ENCODE measurements around the gene HIPK2. TPM values are rescaled to one million over a fixed set of nuclear protein-coding genes. Genes with fewer than 3 reads are reported as not detected.

HIPK2 gene
- total and polyA plus RNA-seq, 7 donors: 2.4 to 15.7 (median 7.9) TPM

DNA sequence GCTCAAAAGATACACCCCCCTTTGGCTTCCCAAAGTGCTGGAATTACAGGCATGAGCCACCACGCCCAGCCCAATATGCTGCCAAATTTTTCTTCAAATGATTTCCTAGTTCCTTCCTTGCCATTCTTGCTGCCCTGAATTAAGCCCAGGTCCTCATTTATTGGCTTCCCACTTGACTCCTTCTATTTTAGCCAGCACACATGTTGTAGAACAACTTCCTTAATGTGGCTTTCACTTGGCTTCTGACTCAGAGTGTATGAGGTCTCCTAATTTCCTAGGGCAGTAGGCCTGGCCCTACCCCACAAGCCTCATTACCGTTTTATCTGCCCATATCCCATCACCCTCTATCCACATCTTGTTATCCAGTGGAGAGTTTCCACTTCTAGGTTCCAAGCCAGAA lies 21.8 kb upstream of the HIPK2 start:
- no peak for DNase-seq
- intact Hi-C loops (cut with DNase I): no loop called here
- TF ChIP-seq POLR2A (IDR thresholded peaks at IDR 0.05) (no peak), POLR2AphosphoS5 (IDR thresholded peaks at IDR 0.05) (no peak), EP300 (IDR thresholded peaks at IDR 0.05) (no peak)
- TF ChIP-seq, protein P1, sequence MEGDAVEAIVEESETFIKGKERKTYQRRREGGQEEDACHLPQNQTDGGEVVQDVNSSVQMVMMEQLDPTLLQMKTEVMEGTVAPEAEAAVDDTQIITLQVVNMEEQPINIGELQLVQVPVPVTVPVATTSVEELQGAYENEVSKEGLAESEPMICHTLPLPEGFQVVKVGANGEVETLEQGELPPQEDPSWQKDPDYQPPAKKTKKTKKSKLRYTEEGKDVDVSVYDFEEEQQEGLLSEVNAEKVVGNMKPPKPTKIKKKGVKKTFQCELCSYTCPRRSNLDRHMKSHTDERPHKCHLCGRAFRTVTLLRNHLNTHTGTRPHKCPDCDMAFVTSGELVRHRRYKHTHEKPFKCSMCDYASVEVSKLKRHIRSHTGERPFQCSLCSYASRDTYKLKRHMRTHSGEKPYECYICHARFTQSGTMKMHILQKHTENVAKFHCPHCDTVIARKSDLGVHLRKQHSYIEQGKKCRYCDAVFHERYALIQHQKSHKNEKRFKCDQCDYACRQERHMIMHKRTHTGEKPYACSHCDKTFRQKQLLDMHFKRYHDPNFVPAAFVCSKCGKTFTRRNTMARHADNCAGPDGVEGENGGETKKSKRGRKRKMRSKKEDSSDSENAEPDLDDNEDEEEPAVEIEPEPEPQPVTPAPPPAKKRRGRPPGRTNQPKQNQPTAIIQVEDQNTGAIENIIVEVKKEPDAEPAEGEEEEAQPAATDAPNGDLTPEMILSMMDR (IDR thresholded peaks at IDR 0.05): no peak
- Histone ChIP-seq H3K27me3 (peaks cover 0 to 5% (median 0%) of the 10 kb centered on the region in 3 donors), H3K36me3 (no peaks in the 10 kb centered on the region), H3K9me3 (no peaks in the 10 kb centered on the region), H3K4me1 (no peaks in the 10 kb centered on the region), H3K4me3 (no peak overlapping the region), H3K27ac (no peak overlapping the region)
- WGBS, 2 donors: 62 to 71% methylated on average over 2 of the region's 2 CpGs

DNA sequence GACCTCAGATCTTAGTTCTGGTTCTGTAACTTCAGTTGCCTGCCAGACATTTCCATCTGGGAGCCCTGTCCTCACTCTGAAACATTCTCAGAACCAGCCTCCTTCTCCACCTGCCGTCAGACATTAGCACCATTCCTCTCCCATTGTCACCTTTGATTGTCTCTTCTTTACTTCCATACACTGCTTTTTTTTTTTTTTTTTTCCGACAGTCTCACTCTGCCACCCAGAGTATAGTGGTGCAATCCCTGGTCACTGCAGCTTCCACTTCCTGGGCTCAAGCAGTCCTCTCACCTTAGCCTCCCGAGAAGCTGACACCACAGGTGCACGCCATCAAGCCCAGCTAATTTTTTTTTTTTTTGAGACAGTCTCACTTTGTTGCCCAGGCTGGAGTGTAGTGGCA lies 21.1 kb upstream of the HIPK2 start:
- peaks cover 0 to 5% (median 0%) of the 10 kb centered on the region in 3 donors for H3K27me3 ChIP-seq
- no peak overlapping the region for H3K4me3 ChIP-seq
- no peaks in the 10 kb centered on the region for H3K9me3 ChIP-seq
- no peak for DNase-seq
- no peaks in the 10 kb centered on the region for H3K4me1 ChIP-seq
- intact Hi-C loops (cut with DNase I): no loop called here
- no peak for TF ChIP-seq EP300 (IDR thresholded peaks at IDR 0.05)
- TF ChIP-seq, protein P1 (IDR thresholded peaks at IDR 0.05): no peak
- 68 to 96% methylated on average over 4 of the region's 4 CpGs for WGBS, 2 donors
- H3K27ac ChIP-seq: no peak overlapping the region
- H3K36me3 ChIP-seq: no peaks in the 10 kb centered on the region

DNA sequence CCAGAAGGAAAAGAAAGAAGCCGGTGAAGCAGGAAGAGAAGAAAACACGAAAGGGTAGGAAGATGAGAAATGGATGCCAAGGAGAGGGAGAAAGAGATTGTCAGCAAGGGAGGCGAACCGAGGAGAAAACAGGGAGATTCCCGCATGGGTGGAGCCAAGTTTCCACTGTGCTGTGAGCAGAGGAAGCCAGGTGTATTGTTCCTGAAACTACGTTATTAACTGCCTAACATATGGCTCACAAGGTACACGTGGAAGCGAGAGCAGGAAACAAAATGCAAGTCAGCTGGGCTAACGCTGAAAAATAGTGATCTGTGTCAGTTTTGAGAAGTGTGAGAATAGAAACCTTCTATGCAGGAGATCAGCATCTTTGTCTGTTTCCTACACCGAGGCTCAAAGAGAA lies 20.4 kb upstream of the HIPK2 start:
- H3K27ac ChIP-seq: no peak overlapping the region
- no peak for DNase-seq
- TF ChIP-seq POLR2A (IDR thresholded peaks at IDR 0.05): no peak
- TF ChIP-seq, protein P1 (IDR thresholded peaks at IDR 0.05): no peak
- no peak for TF ChIP-seq EP300 (IDR thresholded peaks at IDR 0.05)
- no peaks in the 10 kb centered on the region for H3K4me1 ChIP-seq
- no peaks in the 10 kb centered on the region for H3K9me3 ChIP-seq
- WGBS, 2 donors: 23 to 49% methylated on average over 10 of the region's 10 CpGs
- intact Hi-C loops (cut with DNase I): no loop called here
- H3K36me3 ChIP-seq: no peaks in the 10 kb centered on the region
- H3K4me3 ChIP-seq: no peak overlapping the region
- H3K27me3 ChIP-seq: peaks cover 0 to under 1% (median 0%) of the 10 kb centered on the region in 3 donors

DNA sequence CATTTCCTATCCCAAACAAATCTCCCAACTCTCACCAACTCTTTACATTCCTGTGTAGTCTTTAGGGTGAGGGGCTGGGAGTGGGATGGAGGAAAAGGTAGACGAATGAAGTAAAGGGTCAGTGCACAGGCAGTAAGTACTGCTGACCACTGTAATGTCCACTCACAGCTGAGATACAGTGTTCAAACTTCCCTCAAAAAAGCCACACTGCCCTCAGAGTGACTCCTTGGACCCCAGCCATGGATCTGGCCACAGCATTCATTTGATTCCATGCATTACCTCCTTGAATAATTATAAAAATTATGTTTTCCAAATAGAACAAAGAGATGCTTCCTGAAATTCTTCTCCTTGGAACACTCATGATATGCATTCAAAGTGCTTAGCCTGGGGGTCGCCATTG lies 19.8 kb upstream of the HIPK2 start:
- Histone ChIP-seq H3K4me3 (no peak overlapping the region), H3K4me1 (no peaks in the 10 kb centered on the region), H3K27ac (no peak overlapping the region), H3K27me3 (no peaks in the 10 kb centered on the region), H3K9me3 (no peaks in the 10 kb centered on the region), H3K36me3 (no peaks in the 10 kb centered on the region)
- WGBS, 2 donors: 57 to 76% methylated on average over 2 of the region's 2 CpGs
- TF ChIP-seq POLR2A (IDR thresholded peaks at IDR 0.05) (no peak), EP300 (IDR thresholded peaks at IDR 0.05) (no peak), POLR2AphosphoS5 (IDR thresholded peaks at IDR 0.05) (no peak)
- TF ChIP-seq, protein P1 (IDR thresholded peaks at IDR 0.05): no peak
- no peak for DNase-seq
- intact Hi-C loops (cut with DNase I): no loop called here

DNA sequence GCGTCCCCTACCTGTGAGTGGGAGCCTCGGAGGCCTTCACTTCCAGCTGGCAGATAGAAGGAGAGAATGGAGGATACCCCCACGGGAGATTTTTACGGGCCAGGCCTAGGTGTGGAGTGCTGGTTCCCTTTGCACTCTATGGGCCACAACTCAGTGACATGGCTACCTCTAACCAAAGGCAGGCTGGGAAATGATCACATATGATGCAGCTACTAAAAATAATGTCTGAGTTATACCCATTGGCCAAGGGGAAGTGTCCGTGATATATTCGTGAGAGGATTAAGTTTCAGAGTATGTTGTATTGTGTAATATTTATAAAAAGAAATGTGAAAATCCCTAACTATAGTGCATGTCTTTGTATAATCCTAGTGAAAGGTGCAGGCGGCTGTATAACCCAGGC lies 13.5 kb upstream of the HIPK2 start:
- WGBS, 2 donors: 94% methylated on average over 7 of the region's 7 CpGs
- H3K9me3 ChIP-seq: no peaks in the 10 kb centered on the region
- no peak for DNase-seq
- H3K4me3 ChIP-seq: no peak overlapping the region
- no peak overlapping the region for H3K27ac ChIP-seq
- intact Hi-C loops (cut with DNase I): no loop called here
- H3K4me1 ChIP-seq: no peaks in the 10 kb centered on the region
- H3K27me3 ChIP-seq: no peaks in the 10 kb centered on the region
- H3K36me3 ChIP-seq: no peaks in the 10 kb centered on the region
- TF ChIP-seq POLR2AphosphoS5 (IDR thresholded peaks at IDR 0.05) (no peak), POLR2A (IDR thresholded peaks at IDR 0.05) (no peak), EP300 (IDR thresholded peaks at IDR 0.05) (no peak)
- TF ChIP-seq, protein P1 (IDR thresholded peaks at IDR 0.05): no peak
